OCI-LY1 (cell line): ENCODE data around the gene CIB4.

ENCODE experiments used
- EZH2 ChIP-seq: fragments of 200-600 bp; sonication (generic), shearing (Covaris generic); IDR thresholded peaks from 2 replicates; pipeline ENCODE4 v1.8.0; 2017; ENCODE audit warnings: borderline replicate concordance, mixed run types, mild to moderate bottlenecking, antibody characterized with exemption, low read length, moderate library complexity, mixed read lengths
- TF ChIP-seq, protein P1 (sequence below): fragments of 200-600 bp; sonication (generic), shearing (Covaris generic); IDR thresholded peaks from 2 replicates; pipeline ENCODE4 v1.5.1; 2017; ENCODE audit warnings: mild to moderate bottlenecking, antibody characterized with exemption, low read length, moderate library complexity, mixed read lengths

DNA sequence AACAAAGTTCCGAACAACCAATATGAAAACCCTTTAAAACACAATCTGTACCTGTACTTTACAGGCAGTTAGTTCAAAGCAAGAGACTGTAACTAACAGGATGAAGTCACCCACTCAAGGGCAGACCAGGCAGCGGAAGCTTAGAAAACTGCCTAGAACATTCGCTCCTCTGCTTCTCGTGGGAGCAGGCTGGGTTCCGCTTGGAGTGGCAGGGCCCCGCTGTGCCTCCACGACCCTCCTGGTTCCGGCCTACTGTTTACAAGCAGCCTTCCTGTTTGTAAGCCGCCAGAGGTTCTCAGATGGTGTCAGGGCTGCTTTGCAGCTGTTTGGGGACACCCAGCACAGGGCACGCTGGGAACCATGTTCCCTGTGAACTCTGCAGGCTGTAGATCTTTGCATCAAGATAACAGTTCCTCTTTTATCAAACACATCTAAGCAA is 31.3 kb downstream of the CIB4 start:
- TF ChIP-seq, protein P1, sequence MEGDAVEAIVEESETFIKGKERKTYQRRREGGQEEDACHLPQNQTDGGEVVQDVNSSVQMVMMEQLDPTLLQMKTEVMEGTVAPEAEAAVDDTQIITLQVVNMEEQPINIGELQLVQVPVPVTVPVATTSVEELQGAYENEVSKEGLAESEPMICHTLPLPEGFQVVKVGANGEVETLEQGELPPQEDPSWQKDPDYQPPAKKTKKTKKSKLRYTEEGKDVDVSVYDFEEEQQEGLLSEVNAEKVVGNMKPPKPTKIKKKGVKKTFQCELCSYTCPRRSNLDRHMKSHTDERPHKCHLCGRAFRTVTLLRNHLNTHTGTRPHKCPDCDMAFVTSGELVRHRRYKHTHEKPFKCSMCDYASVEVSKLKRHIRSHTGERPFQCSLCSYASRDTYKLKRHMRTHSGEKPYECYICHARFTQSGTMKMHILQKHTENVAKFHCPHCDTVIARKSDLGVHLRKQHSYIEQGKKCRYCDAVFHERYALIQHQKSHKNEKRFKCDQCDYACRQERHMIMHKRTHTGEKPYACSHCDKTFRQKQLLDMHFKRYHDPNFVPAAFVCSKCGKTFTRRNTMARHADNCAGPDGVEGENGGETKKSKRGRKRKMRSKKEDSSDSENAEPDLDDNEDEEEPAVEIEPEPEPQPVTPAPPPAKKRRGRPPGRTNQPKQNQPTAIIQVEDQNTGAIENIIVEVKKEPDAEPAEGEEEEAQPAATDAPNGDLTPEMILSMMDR = no peak
- no peak for TF ChIP-seq EZH2
